ENCODE data around the gene CAVIN4. TPM values are rescaled to one million over a fixed set of nuclear protein-coding genes. Genes with fewer than 3 reads are reported as not detected.
A peak's percentile ranks its signal among the peaks of the same experiment; 100 is the strongest.

The CAVIN4 gene
- total RNA-seq, result 71.6 TPM
- long read RNA-seq, transcript CAVIN4-201 (2 exons, 2,615 nt), result major isoform, 163 of 177 reads
- long read RNA-seq, partial matches to known transcripts, result 0 of 177 reads
- long read RNA-seq, other reads (novel, unspliced or antisense), result 14 of 177 reads

- intact Hi-C loops (cut with micrococcal nuclease), result no loop called here
- ATAC-seq, result peak; percentile 86
- no peak for DNase-seq
Measured at GRCh38 chr9:100577776-100578448, at the start of gene CAVIN4. CAVIN4 (plus strand) TSS chr9:100578079; CDS start chr9:100578144, 65 bp downstream.

- no peak for ATAC-seq
- intact Hi-C loops (cut with micrococcal nuclease), result no loop called here
- no peak for DNase-seq
Measured at GRCh38 chr9:100534401-100534800, 43.5 kb upstream of the CAVIN4 start.

- intact Hi-C loops (cut with micrococcal nuclease), result no loop called here
- ATAC-seq, result no peak
- DNase-seq, result no peak
Measured at GRCh38 chr9:100540327-100540726, 37.6 kb upstream of the CAVIN4 start.

GRCh38 chr9:100549048-100549447 lies 28.8 kb upstream of the CAVIN4 start:
- intact Hi-C loops (cut with micrococcal nuclease), result no loop called here
- no peak for ATAC-seq
- no peak for DNase-seq

GRCh38 chr9:100554935-100555401 lies 22.9 kb upstream of the CAVIN4 start:
- no peak for ATAC-seq
- intact Hi-C loops (cut with micrococcal nuclease), result no loop called here
- no peak for DNase-seq

- DNase-seq, result no peak
- ATAC-seq, result no peak
- intact Hi-C loops (cut with micrococcal nuclease), result no loop called here
Measured at GRCh38 chr9:100555471-100555870, 22.4 kb upstream of the CAVIN4 start.

GRCh38 chr9:100557053-100557452 lies 20.8 kb upstream of the CAVIN4 start:
- intact Hi-C loops (cut with micrococcal nuclease), result no loop called here
- ATAC-seq (no peak), DNase-seq (no peak)

GRCh38 chr9:100561256-100561655 lies 16.6 kb upstream of the CAVIN4 start:
- intact Hi-C loops (cut with micrococcal nuclease), result no loop called here
- DNase-seq (no peak), ATAC-seq (no peak)

- intact Hi-C loops (cut with micrococcal nuclease), result no loop called here
- ATAC-seq (no peak), DNase-seq (no peak)
Measured at GRCh38 chr9:100567856-100568255, 10.0 kb upstream of the CAVIN4 start.

- DNase-seq (no peak), ATAC-seq (no peak)
- intact Hi-C loops (cut with micrococcal nuclease), result no loop called here
Measured at GRCh38 chr9:100573655-100574260, 4.1 kb upstream of the CAVIN4 start.

GRCh38 chr9:100575006-100575405 lies 2.9 kb upstream of the CAVIN4 start:
- intact Hi-C loops (cut with micrococcal nuclease), result no loop called here
- no peak for ATAC-seq
- DNase-seq, result no peak

GRCh38 chr9:100575765-100576386 lies 2.0 kb upstream of the CAVIN4 start:
- DNase-seq (no peak), ATAC-seq (no peak)
- intact Hi-C loops (cut with micrococcal nuclease), result no loop called here

GRCh38 chr9:100578610-100579009 lies 731 bp downstream of the CAVIN4 start:
- DNase-seq (no peak), ATAC-seq (no peak)

GRCh38 chr9:100579665-100580064 lies 1.8 kb downstream of the CAVIN4 start:
- DNase-seq (no peak), ATAC-seq (peak; percentile 63)
- intact Hi-C loops (cut with micrococcal nuclease), result no loop called here

More at GRCh38 chr9:100578610-100579009, 731 bp downstream of the CAVIN4 start:
- intact Hi-C loops (cut with micrococcal nuclease), result no loop called here

- ATAC-seq, result peak; percentile 50
- peak; percentile 57 for DNase-seq
- intact Hi-C loops (cut with micrococcal nuclease), result no loop called here
Measured at GRCh38 chr9:100580257-100580656, 2.4 kb downstream of the CAVIN4 start.

- DNase-seq (no peak), ATAC-seq (peak; percentile 31)
- intact Hi-C loops (cut with micrococcal nuclease), result no loop called here
Measured at GRCh38 chr9:100581081-100581480, 3.2 kb downstream of the CAVIN4 start.

GRCh38 chr9:100581661-100582060 lies 3.8 kb downstream of the CAVIN4 start:
- DNase-seq (no peak), ATAC-seq (peak; percentile 65)
- intact Hi-C loops (cut with micrococcal nuclease), result no loop called here

- ATAC-seq (no peak), DNase-seq (no peak)
- intact Hi-C loops (cut with micrococcal nuclease), result no loop called here
Measured at GRCh38 chr9:100583014-100583802, 5.3 kb downstream of the CAVIN4 start.

- intact Hi-C loops (cut with micrococcal nuclease), result no loop called here
- ATAC-seq, result no peak
- no peak for DNase-seq
Measured at GRCh38 chr9:100584951-100585350, 7.1 kb downstream of the CAVIN4 start.

- ATAC-seq (no peak), DNase-seq (no peak)
- intact Hi-C loops (cut with micrococcal nuclease), result no loop called here
Measured at GRCh38 chr9:100586093-100586492, 8.2 kb downstream of the CAVIN4 start.

All from left ventricle myocardium superior (tissue), 1 donor.